22Rv1 (cell line): ENCODE data around the gene SUN5.

Source experiments
- H3K27ac ChIP-seq: fragments of 450-650 bp; 2 replicates; pipeline ENCODE4 v1.5.1; 2017
- ZFX ChIP-seq: fragments of 450-650 bp; IDR thresholded peaks from 2 replicates; pipeline ENCODE4 v1.6.1; 2017; ENCODE audit warnings: antibody characterized with exemption, borderline replicate concordance
- TF ChIP-seq, protein P1 (sequence below): fragments of 450-650 bp; IDR thresholded peaks from 2 replicates; pipeline ENCODE4 v1.5.1; 2017; ENCODE audit warnings: mild to moderate bottlenecking

Gene SUN5

DNA sequence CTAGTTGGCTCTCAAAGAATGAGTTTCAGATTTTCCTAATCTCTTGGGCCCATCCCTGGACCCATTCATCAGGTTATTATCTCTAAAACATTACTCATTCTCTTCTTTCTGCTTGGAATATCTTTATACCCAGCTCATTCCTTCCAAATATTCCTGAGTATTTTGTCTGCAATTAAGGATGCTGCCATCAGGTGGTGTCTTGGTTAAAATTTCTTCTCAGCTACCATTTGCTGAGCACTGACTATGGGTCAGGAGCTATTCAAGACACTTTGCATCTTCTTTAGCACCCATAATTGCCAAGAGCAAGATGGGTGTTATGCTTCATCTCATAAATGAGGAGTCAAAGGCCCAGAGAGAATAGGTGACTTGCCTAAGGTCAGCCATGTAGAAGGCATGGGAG, 8.4 kb downstream of the SUN5 start:
- no peak overlapping the region for H3K27ac ChIP-seq
- TF ChIP-seq, protein P1, sequence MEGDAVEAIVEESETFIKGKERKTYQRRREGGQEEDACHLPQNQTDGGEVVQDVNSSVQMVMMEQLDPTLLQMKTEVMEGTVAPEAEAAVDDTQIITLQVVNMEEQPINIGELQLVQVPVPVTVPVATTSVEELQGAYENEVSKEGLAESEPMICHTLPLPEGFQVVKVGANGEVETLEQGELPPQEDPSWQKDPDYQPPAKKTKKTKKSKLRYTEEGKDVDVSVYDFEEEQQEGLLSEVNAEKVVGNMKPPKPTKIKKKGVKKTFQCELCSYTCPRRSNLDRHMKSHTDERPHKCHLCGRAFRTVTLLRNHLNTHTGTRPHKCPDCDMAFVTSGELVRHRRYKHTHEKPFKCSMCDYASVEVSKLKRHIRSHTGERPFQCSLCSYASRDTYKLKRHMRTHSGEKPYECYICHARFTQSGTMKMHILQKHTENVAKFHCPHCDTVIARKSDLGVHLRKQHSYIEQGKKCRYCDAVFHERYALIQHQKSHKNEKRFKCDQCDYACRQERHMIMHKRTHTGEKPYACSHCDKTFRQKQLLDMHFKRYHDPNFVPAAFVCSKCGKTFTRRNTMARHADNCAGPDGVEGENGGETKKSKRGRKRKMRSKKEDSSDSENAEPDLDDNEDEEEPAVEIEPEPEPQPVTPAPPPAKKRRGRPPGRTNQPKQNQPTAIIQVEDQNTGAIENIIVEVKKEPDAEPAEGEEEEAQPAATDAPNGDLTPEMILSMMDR: 0 out of 2 replicates have a peak, but pooled peaks have one; percentile 8
- TF ChIP-seq ZFX: no peak

DNA sequence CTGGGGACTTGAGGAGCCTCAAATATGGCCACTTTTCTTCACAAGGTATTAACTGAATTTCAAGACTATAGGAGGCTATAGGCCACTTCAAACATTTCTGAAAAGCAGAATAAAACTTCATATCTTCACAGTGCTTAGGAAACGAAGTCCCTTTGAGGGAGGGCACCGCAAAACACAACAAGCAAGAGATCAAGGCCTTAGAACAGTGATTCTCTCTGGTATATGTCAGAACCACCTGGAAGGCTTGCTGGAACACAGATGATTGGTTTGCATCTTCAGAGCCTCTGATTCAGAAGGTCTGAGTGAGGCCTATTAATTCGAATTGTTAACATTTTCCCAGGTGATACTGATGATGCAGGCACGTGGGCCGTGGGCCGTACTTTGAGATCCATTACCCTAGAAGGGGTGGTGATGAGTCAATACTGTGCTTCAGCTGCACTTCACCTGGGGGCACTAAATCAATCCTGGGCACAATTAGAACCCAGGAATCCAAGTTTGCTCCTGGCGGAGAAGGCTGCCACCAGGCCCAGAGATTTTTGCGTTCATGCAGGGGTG, 10.7 kb downstream of the SUN5 start:
- no peak overlapping the region for H3K27ac ChIP-seq
- TF ChIP-seq ZFX: no peak
- TF ChIP-seq, protein P1: no peak

DNA sequence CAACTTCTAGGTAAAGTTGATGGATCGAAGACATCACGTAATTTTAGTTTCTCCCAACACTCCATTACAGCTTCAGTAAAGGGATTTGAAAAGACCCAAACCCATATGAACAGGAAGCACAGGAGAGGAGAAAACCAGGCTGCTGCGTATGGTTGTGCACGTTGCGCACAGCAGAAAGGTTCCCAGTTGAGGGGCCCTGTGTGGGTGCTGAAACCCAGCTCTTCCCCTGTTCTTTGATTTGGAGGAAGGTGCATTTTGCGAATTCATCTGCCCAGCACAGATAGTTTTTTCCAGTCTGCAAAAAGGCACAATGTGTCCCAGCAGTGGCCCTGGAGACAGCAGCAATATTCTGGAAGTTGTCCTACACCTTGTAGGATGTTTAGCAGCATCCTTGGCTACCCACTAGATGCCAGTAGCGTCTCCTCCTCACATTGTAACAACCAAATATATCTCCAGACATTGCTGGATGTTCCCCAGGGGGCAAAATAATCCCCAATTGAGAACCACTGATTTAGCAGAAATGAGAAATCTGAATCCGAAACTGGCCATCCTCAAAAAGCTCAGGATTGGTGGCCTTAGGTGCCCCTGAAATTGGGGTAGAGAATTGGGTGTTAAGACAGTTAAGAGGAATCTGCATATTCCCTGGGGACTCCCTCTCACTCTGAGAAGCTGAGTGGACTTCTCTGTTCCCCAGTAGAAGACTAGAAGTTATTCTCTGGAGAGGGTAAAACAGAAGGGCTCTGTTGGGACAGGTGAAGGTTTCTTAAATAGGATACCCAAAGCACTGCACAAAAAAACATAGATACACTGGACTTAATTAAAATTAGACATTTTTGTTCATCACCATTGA, 12.2 kb downstream of the SUN5 start:
- TF ChIP-seq ZFX: no peak
- TF ChIP-seq, protein P1: no peak
- H3K27ac ChIP-seq: no peak overlapping the region

DNA sequence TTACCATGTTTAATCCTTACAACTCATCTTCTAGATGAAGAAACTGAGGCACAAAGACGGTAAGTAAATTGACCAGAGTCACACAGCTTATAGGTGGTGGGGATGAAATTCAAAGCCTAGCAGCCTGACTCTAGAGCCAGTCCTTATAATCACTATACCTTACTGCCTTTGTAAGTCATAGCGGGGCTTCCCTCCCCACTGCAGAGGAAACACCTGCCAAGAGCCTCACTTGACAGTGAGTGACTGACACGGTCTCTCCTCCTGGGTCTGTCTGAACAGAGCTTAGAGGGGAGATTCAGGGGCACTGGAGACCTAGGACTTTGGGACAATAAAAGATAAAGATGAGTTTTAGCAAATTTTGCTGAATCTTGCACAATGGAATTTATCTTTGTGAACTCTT, 12.8 kb downstream of the SUN5 start:
- TF ChIP-seq, protein P1: no peak
- no peak overlapping the region for H3K27ac ChIP-seq

DNA sequence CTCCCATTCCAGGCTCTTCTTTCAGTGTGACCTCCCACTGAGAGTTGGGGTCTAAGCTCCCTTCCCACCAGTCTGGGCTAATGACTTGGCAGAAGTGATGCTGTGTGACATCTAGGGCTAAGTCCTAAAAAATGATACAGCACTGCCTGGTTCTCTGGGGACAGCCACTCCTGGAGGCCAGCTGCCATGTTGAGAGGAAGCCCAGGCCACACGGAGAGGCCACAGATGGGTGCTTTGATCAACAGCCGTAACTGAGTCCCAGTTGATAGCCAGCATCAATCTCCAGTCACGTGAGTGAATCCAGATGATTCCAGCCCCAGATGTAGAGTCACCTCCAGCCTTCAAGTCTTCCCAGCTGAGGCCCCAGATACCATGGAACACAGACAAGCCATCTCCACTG, 13.8 kb downstream of the SUN5 start:
- TF ChIP-seq, protein P1: no peak
- TF ChIP-seq ZFX: no peak
- no peak overlapping the region for H3K27ac ChIP-seq

DNA sequence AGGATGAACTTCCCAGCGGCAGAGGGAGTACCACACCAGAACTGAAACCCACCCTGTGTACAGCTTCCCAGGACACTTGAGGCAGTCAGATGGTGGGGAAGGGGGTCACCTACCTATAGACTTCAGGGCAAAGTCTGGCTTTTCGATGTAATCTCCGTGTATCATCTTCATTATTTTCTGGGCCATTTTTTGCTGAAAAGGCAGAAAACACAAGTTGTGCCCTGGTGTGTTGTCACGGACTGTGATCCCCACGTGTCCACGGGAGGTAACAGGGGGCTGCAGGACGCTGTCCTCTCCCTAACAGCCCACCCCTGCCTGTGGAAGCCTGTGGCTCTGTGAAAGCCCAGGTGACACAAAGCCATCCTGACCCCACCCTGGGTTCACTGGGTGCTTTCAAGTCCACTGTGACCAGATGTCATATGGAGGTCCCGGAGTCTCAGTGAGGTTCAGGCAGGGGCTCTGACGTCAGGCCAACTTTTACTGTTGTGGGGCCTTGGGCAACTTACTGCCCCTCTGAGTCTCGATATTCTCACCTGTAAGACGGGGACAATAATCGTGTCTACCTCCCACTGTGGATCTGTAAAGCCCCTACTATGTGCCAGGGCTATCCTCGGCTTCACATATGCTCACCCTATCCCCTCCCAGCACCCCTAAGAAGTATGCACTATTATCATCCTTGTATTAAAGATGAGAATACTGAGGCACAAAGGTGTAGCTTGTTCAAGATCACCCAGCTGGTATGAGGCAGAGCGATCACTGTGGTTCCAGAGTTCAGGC, 14.5 kb downstream of the SUN5 start:
- no peak overlapping the region for H3K27ac ChIP-seq
- TF ChIP-seq, protein P1: no peak
- TF ChIP-seq ZFX: no peak
